ENCODE measurements around the gene SIRPB1.
A peak's percentile ranks its signal among the peaks of the same experiment; 100 is the strongest.
"Not testable (repeated sequence)": the region's sequence is repeated elsewhere in the genome, so short reads cannot be mapped to it uniquely, and the experiment has no call there.

Gene SIRPB1

GRCh38 chr20:1588533-1589460 lies 31.0 kb downstream of the SIRPB1 start:
- Mint-ChIP-seq H3K9me3 (no peaks in the 10 kb centered on the region), H3K27ac (no peak overlapping the region), H3K4me3 (no peak overlapping the region), H3K36me3 (ENCODE audit: low read depth) (no peaks in the 10 kb centered on the region), H3K27me3 (no peaks in the 10 kb centered on the region), H3K4me1 (ENCODE audit: low read depth) (no peaks in the 10 kb centered on the region)

GRCh38 chr20:1587781-1588532 lies 31.9 kb downstream of the SIRPB1 start:
- no peaks in the 10 kb centered on the region for H3K9me3 Mint-ChIP-seq
- no peaks in the 10 kb centered on the region for H3K4me1 Mint-ChIP-seq (ENCODE audit: low read depth)
- no peaks in the 10 kb centered on the region for H3K27me3 Mint-ChIP-seq
- H3K36me3 Mint-ChIP-seq (ENCODE audit: low read depth) = no peaks in the 10 kb centered on the region
- H3K4me3 Mint-ChIP-seq = no peak overlapping the region
- no peak overlapping the region for H3K27ac Mint-ChIP-seq

GRCh38 chr20:1579488-1579887 lies 40.3 kb downstream of the SIRPB1 start:
- Mint-ChIP-seq H3K36me3 (ENCODE audit: low read depth) (no peaks in the 10 kb centered on the region), H3K9me3 (no peaks in the 10 kb centered on the region), H3K4me3 (no peak overlapping the region), H3K27me3 (no peaks in the 10 kb centered on the region), H3K4me1 (ENCODE audit: low read depth) (peaks cover 20% of the 10 kb centered on the region), H3K27ac (no peak overlapping the region)

- Mint-ChIP-seq H3K27me3 (no peaks in the 10 kb centered on the region), H3K9me3 (no peaks in the 10 kb centered on the region), H3K4me3 (no peak overlapping the region), H3K4me1 (ENCODE audit: low read depth) (peaks cover 20% of the 10 kb centered on the region), H3K27ac (no peak overlapping the region), H3K36me3 (ENCODE audit: low read depth) (no peaks in the 10 kb centered on the region)
Observed at GRCh38 chr20:1577906-1578305, 41.9 kb downstream of the SIRPB1 start.

- not testable (repeated sequence) for H3K27me3 Mint-ChIP-seq; H3K27ac Mint-ChIP-seq; H3K36me3 Mint-ChIP-seq (ENCODE audit: low read depth); H3K9me3 Mint-ChIP-seq; H3K4me3 Mint-ChIP-seq
- peaks cover 20% of the 10 kb centered on the region for H3K4me1 Mint-ChIP-seq (ENCODE audit: low read depth)
Observed at GRCh38 chr20:1577313-1577712, 42.5 kb downstream of the SIRPB1 start.

- H3K36me3 Mint-ChIP-seq (ENCODE audit: low read depth) = no peaks in the 10 kb centered on the region
- H3K4me1 Mint-ChIP-seq (ENCODE audit: low read depth) = peaks cover 20% of the 10 kb centered on the region
- no peak overlapping the region for H3K4me3 Mint-ChIP-seq
- H3K9me3 Mint-ChIP-seq = no peaks in the 10 kb centered on the region
- H3K27me3 Mint-ChIP-seq = no peaks in the 10 kb centered on the region
- peak overlapping the region; percentile 8 for H3K27ac Mint-ChIP-seq
Observed at GRCh38 chr20:1576641-1577040, 43.2 kb downstream of the SIRPB1 start.

GRCh38 chr20:1576003-1576402 lies 43.8 kb downstream of the SIRPB1 start:
- H3K27me3 Mint-ChIP-seq; H3K27ac Mint-ChIP-seq; H3K9me3 Mint-ChIP-seq; H3K36me3 Mint-ChIP-seq (ENCODE audit: low read depth); H3K4me3 Mint-ChIP-seq: not testable (repeated sequence)
- peaks cover 20% of the 10 kb centered on the region for H3K4me1 Mint-ChIP-seq (ENCODE audit: low read depth)

GRCh38 chr20:1571583-1571982 lies 48.2 kb downstream of the SIRPB1 start:
- not testable (repeated sequence) for H3K4me3 Mint-ChIP-seq; H3K27me3 Mint-ChIP-seq; H3K9me3 Mint-ChIP-seq; H3K36me3 Mint-ChIP-seq (ENCODE audit: low read depth); H3K27ac Mint-ChIP-seq
- peaks cover 13% of the 10 kb centered on the region for H3K4me1 Mint-ChIP-seq (ENCODE audit: low read depth)

All from stimulated activated naive CD8-positive, alpha-beta T cell treated with anti-CD3 and anti-CD28 coated beads, Interleukin-15, Interleukin-2, amounts not matched to agents 100 ng/mL and 50 ng/mL, for 24 hours (primary cell).